Measurements from ENCODE around the gene NDUFB10. TPM values are rescaled to one million over a fixed set of nuclear protein-coding genes. Genes with fewer than 3 reads are reported as not detected.

Gene NDUFB10
- total RNA-seq, 4 donors from 2014 or later: 137 to 496 (median 250) TPM

DNA sequence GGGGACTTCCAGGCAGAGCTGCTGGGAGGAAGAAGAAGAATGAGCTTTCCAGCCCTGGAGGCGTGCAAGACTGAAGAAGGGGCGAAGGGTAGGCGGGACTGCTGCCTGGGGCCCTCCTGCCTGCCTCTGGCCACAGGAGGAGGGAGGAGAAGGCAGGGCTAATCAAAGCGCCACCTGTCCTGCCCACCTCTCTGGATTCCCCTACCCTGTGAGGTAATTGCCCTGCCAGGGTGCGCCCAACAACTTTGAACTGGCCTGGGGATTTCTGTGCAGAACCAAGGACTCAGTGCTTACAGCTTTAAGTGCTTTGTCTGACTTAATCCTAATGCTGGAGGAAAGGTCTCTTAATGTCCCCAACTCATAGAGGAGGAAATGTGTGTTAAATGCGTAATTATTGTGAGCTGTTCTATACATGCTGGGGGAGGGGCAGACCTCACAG, 22.1 kb downstream of the NDUFB10 start, which contains the start of gene NOXO1:
Gene NOXO1 (minus strand): TSS at position 72 of the 439 bp plus-strand sequence. CDS start 290 bp downstream, outside the sequence.
- no peaks in the 10 kb centered on the region for H3K9me3 ChIP-seq
- WGBS, 2 donors (ENCODE audit: low coverage in 1 of 2): 0 to 13% methylated on average over 1 to 6 of the region's 6 CpGs
- H3K27ac ChIP-seq: peak within 1 kb of the TSS; percentile 91 to 95 (median 93)
- in situ Hi-C loops (cut with MboI; ENCODE audit: low pct_ligation_motif_present in 1 of 4, low pct_unique_long_range_greater_than_20kb in 1 of 4, low sequenced_read_pairs in 3 of 4) (no loop called here), intact Hi-C loops (cut with DNase I; ENCODE audit: low total_unique reads) (loop anchor here (10.0 kb wide), 1 partner anchor 683 kb away; no protein-coding TSS in a partner anchor)
- TF ChIP-seq, protein P1, sequence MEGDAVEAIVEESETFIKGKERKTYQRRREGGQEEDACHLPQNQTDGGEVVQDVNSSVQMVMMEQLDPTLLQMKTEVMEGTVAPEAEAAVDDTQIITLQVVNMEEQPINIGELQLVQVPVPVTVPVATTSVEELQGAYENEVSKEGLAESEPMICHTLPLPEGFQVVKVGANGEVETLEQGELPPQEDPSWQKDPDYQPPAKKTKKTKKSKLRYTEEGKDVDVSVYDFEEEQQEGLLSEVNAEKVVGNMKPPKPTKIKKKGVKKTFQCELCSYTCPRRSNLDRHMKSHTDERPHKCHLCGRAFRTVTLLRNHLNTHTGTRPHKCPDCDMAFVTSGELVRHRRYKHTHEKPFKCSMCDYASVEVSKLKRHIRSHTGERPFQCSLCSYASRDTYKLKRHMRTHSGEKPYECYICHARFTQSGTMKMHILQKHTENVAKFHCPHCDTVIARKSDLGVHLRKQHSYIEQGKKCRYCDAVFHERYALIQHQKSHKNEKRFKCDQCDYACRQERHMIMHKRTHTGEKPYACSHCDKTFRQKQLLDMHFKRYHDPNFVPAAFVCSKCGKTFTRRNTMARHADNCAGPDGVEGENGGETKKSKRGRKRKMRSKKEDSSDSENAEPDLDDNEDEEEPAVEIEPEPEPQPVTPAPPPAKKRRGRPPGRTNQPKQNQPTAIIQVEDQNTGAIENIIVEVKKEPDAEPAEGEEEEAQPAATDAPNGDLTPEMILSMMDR (IDR thresholded peaks at IDR 0.05): no peak
- TF ChIP-seq POLR2A (IDR thresholded peaks at IDR 0.05): peak; percentile 86
- TF ChIP-seq EP300 (IDR thresholded peaks at IDR 0.05; ENCODE audit: low read depth): no peak
- peak; percentile 53 to 84 (median 66) for TF ChIP-seq POLR2AphosphoS5 (IDR thresholded peaks at IDR 0.05)
- DNase-seq: peak; percentile 80
- peaks cover 0 to 18% (median 2%) of the 10 kb centered on the region in 4 donors for H3K36me3 ChIP-seq
- peaks cover 44% of the 10 kb centered on the region for H3K27me3 ChIP-seq
- peaks cover 22 to 66% (median 60%) of the 10 kb centered on the region in 4 donors for H3K4me1 ChIP-seq
- peak within 1 kb of the TSS in 3 of 4 donors; percentile 4 to 47 (median 39) for H3K4me3 ChIP-seq

DNA sequence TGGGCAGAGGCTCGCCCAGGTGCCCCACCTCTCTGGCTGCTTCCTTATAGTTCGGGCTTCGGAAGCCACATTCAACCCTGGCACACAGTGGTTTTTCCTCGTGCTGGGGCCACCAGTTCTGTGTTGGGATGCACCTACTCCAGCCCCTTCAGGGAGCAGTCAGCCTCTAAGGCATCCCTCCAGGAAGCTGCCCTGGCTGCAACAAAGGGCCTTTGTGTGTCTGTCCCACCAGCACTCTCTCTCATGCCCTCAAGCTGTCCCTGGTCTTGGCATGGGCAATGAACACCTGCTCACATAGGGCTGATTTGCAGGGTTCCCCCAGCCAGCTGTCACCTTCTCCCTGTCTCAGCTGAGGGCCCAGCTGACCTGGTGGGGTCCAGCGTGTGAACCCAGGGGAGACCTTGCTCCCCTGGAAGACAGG, 22.7 kb downstream of the NDUFB10 start:
- no peaks in the 10 kb centered on the region for H3K9me3 ChIP-seq
- in situ Hi-C loops (cut with MboI; ENCODE audit: low pct_ligation_motif_present in 1 of 4, low pct_unique_long_range_greater_than_20kb in 1 of 4, low sequenced_read_pairs in 3 of 4): no loop called here
- H3K36me3 ChIP-seq: peaks cover 0 to 14% (median 2%) of the 10 kb centered on the region in 4 donors
- WGBS, 2 donors (ENCODE audit: low coverage in 1 of 2): 49% methylated on average over 5 of the region's 5 CpGs; no CpG with 5 or more reads in 1 of the 2 donors
- H3K27ac ChIP-seq: peak overlapping the region; percentile 91 to 95 (median 93)
- H3K4me3 ChIP-seq: no peak overlapping the region
- peaks cover 22 to 66% (median 60%) of the 10 kb centered on the region in 4 donors for H3K4me1 ChIP-seq
- TF ChIP-seq EP300 (IDR thresholded peaks at IDR 0.05; ENCODE audit: low read depth) (no peak), POLR2A (IDR thresholded peaks at IDR 0.05) (peak; percentile 28), POLR2AphosphoS5 (IDR thresholded peaks at IDR 0.05) (peak in 2 of 3 donors; percentile 60 to 64)
- TF ChIP-seq, protein P1 (IDR thresholded peaks at IDR 0.05): no peak
- intact Hi-C loops (cut with DNase I; ENCODE audit: low total_unique reads): loop anchor here (10.0 kb wide), 1 partner anchor 683 kb away; no protein-coding TSS in a partner anchor
- peaks cover 44% of the 10 kb centered on the region for H3K27me3 ChIP-seq
- DNase-seq: peak; percentile 78

DNA sequence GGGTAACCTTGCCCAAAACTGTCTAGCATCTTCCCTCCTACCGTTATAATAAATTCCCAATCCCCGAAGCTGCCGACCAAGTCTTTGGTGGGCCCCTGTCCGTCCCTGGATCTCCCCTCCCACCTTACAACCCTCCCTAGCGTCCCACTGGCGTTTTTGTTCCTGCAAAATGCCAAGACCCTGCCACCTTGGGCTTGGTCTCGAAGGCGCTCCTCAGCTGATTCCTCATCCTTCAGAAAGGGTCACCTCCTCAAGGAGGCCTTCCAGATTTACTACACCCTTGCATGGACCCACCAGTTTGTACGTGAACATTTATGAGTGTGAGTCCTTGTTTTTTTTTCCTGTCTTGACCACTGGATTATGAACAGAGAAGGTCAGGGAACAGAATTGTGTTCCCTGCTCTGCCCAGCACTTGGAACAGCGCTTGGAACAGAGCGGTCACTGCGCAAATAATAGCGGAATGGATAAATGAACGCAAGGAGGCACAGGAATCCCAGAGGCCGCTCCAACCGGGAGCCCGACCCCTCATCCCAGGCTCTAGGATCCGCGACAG, 23.7 kb downstream of the NDUFB10 start:
- no peak for DNase-seq
- TF ChIP-seq, protein P1 (IDR thresholded peaks at IDR 0.05): peak in 1 of 5 experiments; percentile 3
- TF ChIP-seq POLR2AphosphoS5 (IDR thresholded peaks at IDR 0.05) (no peak), POLR2A (IDR thresholded peaks at IDR 0.05) (no peak), EP300 (IDR thresholded peaks at IDR 0.05; ENCODE audit: low read depth) (no peak)
- Histone ChIP-seq H3K4me1 (peaks cover 22 to 66% (median 60%) of the 10 kb centered on the region in 4 donors), H3K27ac (peak overlapping the region; percentile 91 to 95 (median 93)), H3K9me3 (no peaks in the 10 kb centered on the region), H3K4me3 (peak overlapping the region in 3 of 4 donors; percentile 74 to 90 (median 89)), H3K36me3 (peaks cover 0 to 8% (median 2%) of the 10 kb centered on the region in 4 donors), H3K27me3 (peaks cover 39% of the 10 kb centered on the region)
- intact Hi-C loops (cut with DNase I; ENCODE audit: low total_unique reads) (loop anchor here (10.0 kb wide), 1 partner anchor 682 kb away; no protein-coding TSS in a partner anchor), in situ Hi-C loops (cut with MboI; ENCODE audit: low pct_ligation_motif_present in 1 of 4, low pct_unique_long_range_greater_than_20kb in 1 of 4, low sequenced_read_pairs in 3 of 4) (no loop called here)
- WGBS, 2 donors (ENCODE audit: low coverage in 1 of 2): 28 to 40% methylated on average over 1 to 19 of the region's 19 CpGs
